Heart right ventricle (tissue), 16 donors: ENCODE data around the gene CBX3. TPM values are rescaled to one million over a fixed set of nuclear protein-coding genes. Genes with fewer than 3 reads are reported as not detected.
"Not testable (repeated sequence)": the region's sequence is repeated elsewhere in the genome, so short reads cannot be mapped to it uniquely, and the experiment has no call there.

ENCODE experiments used
- ATAC-seq, 8 donors: fragments of 200-7000 bp; cut with Tn5 transposase; one replicate each; pipeline ENCODE4 v1.9.1; 2020; ENCODE audit warnings: mild to moderate bottlenecking in 8 of 8, moderate library complexity in 8 of 8, moderate number of reproducible peaks in 1 of 8
- DNase-seq, 2 donors: peaks; one replicate each; pipeline ENCODE4 v3.0.0-alpha.2; 2020
- H3K27ac ChIP-seq, 10 donors: fragments of 200-600 bp; sonication (generic) in 2 of 10; one replicate each; pipeline versions ENCODE4 v1.5.0 to v1.8.0; 2020 to 2022; ENCODE audit warnings: mild to moderate bottlenecking in 3 of 10
- H3K27me3 ChIP-seq, 7 donors: fragments of 200-600 bp; one replicate each; pipeline ENCODE4 v1.8.0; 2021 to 2022; ENCODE audit warnings: mild to moderate bottlenecking in 2 of 7
- H3K36me3 ChIP-seq, 9 donors: fragments of 200-600 bp; sonication (generic) in 1 of 9; one replicate each; pipeline versions ENCODE4 v1.5.0 to v1.8.0; 2020 to 2022; ENCODE audit warnings: mild to moderate bottlenecking in 2 of 9
- H3K4me1 ChIP-seq, 9 donors: fragments of 200-600 bp; sonication (generic) in 1 of 9; one replicate each; pipeline versions ENCODE4 v1.5.0 to v1.8.0; 2020 to 2022; ENCODE audit warnings: mild to moderate bottlenecking in 4 of 9
- H3K4me3 ChIP-seq, 10 donors: fragments of 200-600 bp; sonication (generic) in 2 of 10; one replicate each; pipeline versions ENCODE4 v1.5.0 to v1.8.0; 2020 to 2022; ENCODE audit warnings: mild to moderate bottlenecking in 7 of 10, moderate library complexity in 2 of 10
- H3K9me3 ChIP-seq, 11 donors: fragments of 200-600 bp in 10 of 11; sonication (generic) in 2 of 11; one replicate each; pipeline versions ENCODE4 v1.5.0 to v1.8.0; 2013 to 2022; ENCODE audit warnings: mild to moderate bottlenecking in 2 of 11, control low read depth in 1 of 11, moderate library complexity in 1 of 11
- WGBS, 2 donors: extraction: QIAGEN DNeasy Blood & Tissue Kit; methylation state at CpG; one replicate each; pipeline ENCODE4 v1.1.7; 2013; ENCODE audit warnings: inconsistent platforms in 1 of 2; 5-methylcytosine and 5-hydroxymethylcytosine counted together
- intact Hi-C, 10 donors: fragments of 100-400 bp; cut with DNase I; formaldehyde crosslinking; loops; one replicate each; pipeline versions ENCODE4 v1.11.1 to v1.14.2; 2022
- polyA plus RNA-seq, 2 donors: library from polyadenylated mRNA; stranded (reverse); fragments of 200-250 nt; gene quantifications; one replicate each; pipeline ENCODE4 v1.2.3, GENCODE V29; 2013
- total RNA-seq, 10 donors: library from RNA; stranded (reverse); fragmentation: NEBNext Ultra II Directional in 3 of 10; extraction: Animal tissue kit (Norgen Biotek cat#: 25700) in 3 of 10; gene quantifications; one replicate each; pipeline versions ENCODE4 v1.2.1 to v1.2.4, GENCODE V29; 2021 to 2023
- TF ChIP-seq, protein P1 (sequence below), 9 donors: fragments of 200-600 bp; sonication (generic) in 2 of 9; IDR thresholded peaks; one replicate each; pipeline versions ENCODE4 v1.5.0 to v1.8.0; 2021 to 2022; ENCODE audit warnings: antibody characterized with exemption in 9 of 9, mild to moderate bottlenecking in 5 of 9, moderate library complexity in 1 of 9
- donor health status: Arrhythmogenic right ventricular cardiomyopathy.
- donor health status: ischemic (EF 13 %, LVEDD 7.1; RV severe dilation, severe dysfunction).
- donor health status: healthy with polysubstance abuse.
- donor health status: DM: no; HTN: yes; CAD: no.
- donor health status: DM: no; HTN: no; CAD: no.
- donor health status: ischemic (EF 25% LVEDD 6.9; RV normal size, moderate dysfunction).
- donor health status: ischemic (EF 25% LVEDD 5.7; RV mildly dilated, moderate dysfunction).
- donor health status: healthy.
- donor health status: DM: yes; HTN: yes; CAD: no.
- donor health status: Ischemic cardiomyopathy.
- donor health status: ischemic (EF 35%, LVEDD 5.7; RV mildly dilated, moderate dysfunction).
- donor health status: nonischemic (EF 11% LVEDD 7.7; RV severe dilation, severe dysfunction).
- donor health status: DM: yes; HTN: yes; CAD: no.
- donor health status: PGD.
- donor health status: ischemic (EF 29% LVEDD 5.4; RV normal size, mild dysfunction).
- donor health status: nonischemic (EF 23%, LVEDD 6.1; RV moderate dilation, normal function).

The CBX3 gene
- total and polyA plus RNA-seq, 12 donors = 49.0 to 72.6 (median 58.6) TPM

DNA sequence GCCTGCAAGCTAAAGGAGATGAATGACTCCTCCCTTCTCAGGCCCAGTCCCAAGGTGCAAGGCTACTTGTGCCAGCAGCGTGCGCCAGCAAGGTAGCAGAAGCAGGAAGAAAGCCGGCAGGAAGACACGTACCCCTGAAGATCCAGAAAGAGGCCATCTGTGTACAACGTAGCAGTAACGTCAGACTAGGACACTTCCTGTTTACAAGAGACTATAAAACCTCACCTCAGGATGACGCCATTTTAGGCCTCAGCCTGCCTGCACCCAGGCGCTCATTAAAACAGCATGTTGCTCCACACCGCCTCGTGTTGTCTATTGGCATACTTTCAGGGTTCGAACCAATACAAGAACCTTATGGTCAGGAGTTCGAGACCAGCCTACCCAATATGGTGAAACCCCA, 48.7 kb downstream of the CBX3 start:
- Histone ChIP-seq H3K4me1 (no peaks in the 10 kb centered on the region), H3K9me3 (no peaks in the 10 kb centered on the region), H3K4me3 (no peak overlapping the region), H3K27me3 (peaks cover 0 to 14% (median 4%) of the 10 kb centered on the region in 7 donors), H3K27ac (no peak overlapping the region), H3K36me3 (no peaks in the 10 kb centered on the region)
- TF ChIP-seq, protein P1, sequence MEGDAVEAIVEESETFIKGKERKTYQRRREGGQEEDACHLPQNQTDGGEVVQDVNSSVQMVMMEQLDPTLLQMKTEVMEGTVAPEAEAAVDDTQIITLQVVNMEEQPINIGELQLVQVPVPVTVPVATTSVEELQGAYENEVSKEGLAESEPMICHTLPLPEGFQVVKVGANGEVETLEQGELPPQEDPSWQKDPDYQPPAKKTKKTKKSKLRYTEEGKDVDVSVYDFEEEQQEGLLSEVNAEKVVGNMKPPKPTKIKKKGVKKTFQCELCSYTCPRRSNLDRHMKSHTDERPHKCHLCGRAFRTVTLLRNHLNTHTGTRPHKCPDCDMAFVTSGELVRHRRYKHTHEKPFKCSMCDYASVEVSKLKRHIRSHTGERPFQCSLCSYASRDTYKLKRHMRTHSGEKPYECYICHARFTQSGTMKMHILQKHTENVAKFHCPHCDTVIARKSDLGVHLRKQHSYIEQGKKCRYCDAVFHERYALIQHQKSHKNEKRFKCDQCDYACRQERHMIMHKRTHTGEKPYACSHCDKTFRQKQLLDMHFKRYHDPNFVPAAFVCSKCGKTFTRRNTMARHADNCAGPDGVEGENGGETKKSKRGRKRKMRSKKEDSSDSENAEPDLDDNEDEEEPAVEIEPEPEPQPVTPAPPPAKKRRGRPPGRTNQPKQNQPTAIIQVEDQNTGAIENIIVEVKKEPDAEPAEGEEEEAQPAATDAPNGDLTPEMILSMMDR (IDR thresholded peaks at IDR 0.05) = no peak
- intact Hi-C loops = no loop called here
- WGBS, 2 donors = 80 to 81% methylated on average over 12 of the region's 12 CpGs
- DNase-seq (no peak), ATAC-seq (no peak)

DNA sequence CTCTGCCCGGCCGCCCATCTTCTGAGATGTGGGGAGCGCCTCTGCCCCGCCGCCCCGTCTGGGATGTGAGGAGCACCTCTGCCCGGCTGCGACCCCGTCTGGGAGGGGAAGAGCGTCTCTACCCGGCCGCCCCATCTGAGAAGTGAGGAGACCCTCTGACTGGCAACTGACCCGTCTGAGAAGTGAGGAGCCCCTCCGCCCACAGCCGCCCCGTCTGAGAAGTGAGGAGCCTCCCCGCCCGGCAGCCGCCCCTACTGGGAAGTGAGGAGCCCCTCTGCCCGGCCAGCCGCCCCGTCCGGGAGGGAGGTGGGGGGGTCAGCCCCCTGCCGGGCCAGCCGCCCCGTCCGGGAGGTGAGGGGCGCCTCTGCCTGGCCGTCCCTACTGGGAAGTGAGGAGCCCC, 60.3 kb downstream of the CBX3 start:
- 96 to 98% methylated on average over 15 to 27 of the region's 29 CpGs for WGBS, 2 donors
- H3K4me3 ChIP-seq, ATAC-seq, DNase-seq, H3K4me1 ChIP-seq, H3K27ac ChIP-seq, H3K36me3 ChIP-seq, intact Hi-C loops: not testable (repeated sequence)
- Histone ChIP-seq H3K27me3 (peaks cover 0 to 13% (median 0%) of the 10 kb centered on the region in 7 donors), H3K9me3 (peaks cover 0 to 15% (median 0%) of the 10 kb centered on the region in 11 donors)

Other genes with a start within 250 kb of the CBX3 start
- 1 to 10 TPM in 5 of 10 donors, under 1 TPM in 5; 0.32 to 4.1 (median 1.1) TPM for gene NFE2L3, start 49.5 kb upstream of the CBX3 start, total RNA-seq
- 1 to 10 TPM in 1 of 2 donors, under 1 TPM in 1; 0.80 to 2.1 TPM for gene NFE2L3, start 49.5 kb upstream of the CBX3 start, polyA plus RNA-seq
- gene HNRNPA2B1, start 999 bp upstream of the CBX3 start, total RNA-seq = 100 to 1,000 TPM; 364 to 445 (median 398) TPM
- gene HNRNPA2B1, start 999 bp upstream of the CBX3 start, polyA plus RNA-seq = 100 to 1,000 TPM; 554 to 667 TPM
- gene SNX10, start 90.1 kb downstream of the CBX3 start, total RNA-seq = 10 to 100 TPM in 1 of 10 donors, 1 to 10 TPM in 9; 1.0 to 11.9 (median 1.8) TPM
- gene SNX10, start 90.1 kb downstream of the CBX3 start, polyA plus RNA-seq = under 1 TPM; 0.75 to 0.88 TPM